Measurements from ENCODE around the gene CCDC85C.
A peak's percentile ranks its signal among the peaks of the same experiment; 100 is the strongest.

Gene CCDC85C

DNA sequence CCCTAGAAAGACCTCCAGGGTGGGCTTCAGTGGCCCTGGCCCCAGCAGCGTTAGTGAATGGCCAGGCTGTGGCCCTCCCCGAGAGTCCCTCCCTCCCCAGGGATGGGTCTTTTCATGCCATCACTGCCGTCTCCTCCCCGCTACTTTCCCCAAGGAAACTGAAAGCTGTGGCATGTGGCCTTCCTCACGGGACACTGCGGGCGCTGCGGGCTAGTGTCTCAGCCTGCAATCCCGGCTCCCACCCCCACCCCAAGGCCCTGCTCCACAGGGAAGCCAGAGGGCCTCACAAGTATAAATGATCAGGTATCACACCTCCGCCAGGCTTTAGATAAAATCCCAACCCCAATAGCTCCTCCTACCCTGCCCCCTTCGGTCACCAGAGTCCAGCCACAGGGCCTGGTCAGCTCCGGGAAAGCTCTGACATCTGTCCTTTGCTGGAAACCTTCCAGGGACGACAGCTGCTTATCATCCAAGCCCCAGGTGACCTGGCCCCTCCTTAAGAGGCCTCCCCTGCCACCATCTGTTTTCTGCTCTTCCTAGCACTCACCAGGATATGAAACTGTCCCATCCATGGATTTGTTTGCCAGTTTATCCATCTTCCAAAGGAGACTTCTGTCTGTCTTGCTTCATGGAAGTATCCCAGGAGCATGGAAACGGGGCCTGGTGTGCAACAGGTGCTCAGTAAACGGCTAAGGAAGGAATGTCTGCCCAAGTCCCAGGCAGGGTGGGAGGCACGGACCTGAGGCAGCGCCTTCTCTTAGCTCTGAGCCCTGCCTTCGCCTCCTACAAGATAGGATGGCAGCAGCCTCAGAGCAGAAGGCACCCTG, 31.6 kb downstream of the CCDC85C start:
- H3K27ac ChIP-seq (ENCODE audit: low read length), result no peak overlapping the region
- H3K4me3 ChIP-seq (ENCODE audit: low read length), result no peak overlapping the region
- no peak overlapping the region for H3K9ac ChIP-seq (ENCODE audit: low read length)
- peaks cover 70% of the 10 kb centered on the region for H3K4me1 ChIP-seq (ENCODE audit: control insufficient read depth, low read depth, low read length)
- H3K36me3 ChIP-seq (ENCODE audit: control insufficient read depth, low read depth, low read length), result no peaks in the 10 kb centered on the region
- no peaks in the 10 kb centered on the region for H3K9me3 ChIP-seq (ENCODE audit: control insufficient read depth, low read depth, low read length)
- H3K27me3 ChIP-seq (ENCODE audit: control insufficient read depth, insufficient read depth, low read length), result no peaks in the 10 kb centered on the region

DNA sequence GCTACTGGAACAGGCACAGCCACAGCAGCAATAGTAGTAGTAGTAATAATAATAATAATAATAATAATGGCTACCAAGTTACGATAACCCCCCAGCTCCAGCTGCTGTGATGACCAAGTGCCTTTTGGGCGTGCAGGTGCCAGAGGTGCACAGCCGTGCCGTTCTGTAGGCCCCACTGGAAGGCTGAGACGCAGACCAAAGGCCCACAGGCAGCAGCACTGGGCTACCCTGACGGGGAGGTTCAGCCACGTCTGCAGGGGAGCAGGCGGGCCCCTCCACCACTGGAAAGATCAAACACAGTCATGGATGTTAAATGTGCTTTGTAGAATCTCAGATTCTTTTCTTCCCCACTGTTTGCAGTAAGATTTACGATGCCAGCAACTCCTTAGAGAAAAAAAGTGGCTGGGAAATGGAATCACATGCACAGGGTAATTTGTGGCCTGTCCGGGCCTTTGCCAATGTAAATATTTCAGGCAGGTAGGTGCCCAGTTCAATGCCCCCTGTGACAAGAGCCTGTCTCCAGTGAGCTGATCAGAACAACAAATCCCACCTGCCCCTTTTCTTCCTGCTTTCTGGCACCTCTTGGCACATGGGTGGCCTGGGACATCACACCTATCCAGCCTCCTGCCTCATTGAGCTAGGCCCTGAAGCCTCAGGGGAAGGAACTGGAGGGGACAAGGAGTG, 32.6 kb downstream of the CCDC85C start:
- H3K27ac ChIP-seq (ENCODE audit: low read length), result no peak overlapping the region
- H3K4me1 ChIP-seq (ENCODE audit: control insufficient read depth, low read depth, low read length), result peaks cover 66% of the 10 kb centered on the region

DNA sequence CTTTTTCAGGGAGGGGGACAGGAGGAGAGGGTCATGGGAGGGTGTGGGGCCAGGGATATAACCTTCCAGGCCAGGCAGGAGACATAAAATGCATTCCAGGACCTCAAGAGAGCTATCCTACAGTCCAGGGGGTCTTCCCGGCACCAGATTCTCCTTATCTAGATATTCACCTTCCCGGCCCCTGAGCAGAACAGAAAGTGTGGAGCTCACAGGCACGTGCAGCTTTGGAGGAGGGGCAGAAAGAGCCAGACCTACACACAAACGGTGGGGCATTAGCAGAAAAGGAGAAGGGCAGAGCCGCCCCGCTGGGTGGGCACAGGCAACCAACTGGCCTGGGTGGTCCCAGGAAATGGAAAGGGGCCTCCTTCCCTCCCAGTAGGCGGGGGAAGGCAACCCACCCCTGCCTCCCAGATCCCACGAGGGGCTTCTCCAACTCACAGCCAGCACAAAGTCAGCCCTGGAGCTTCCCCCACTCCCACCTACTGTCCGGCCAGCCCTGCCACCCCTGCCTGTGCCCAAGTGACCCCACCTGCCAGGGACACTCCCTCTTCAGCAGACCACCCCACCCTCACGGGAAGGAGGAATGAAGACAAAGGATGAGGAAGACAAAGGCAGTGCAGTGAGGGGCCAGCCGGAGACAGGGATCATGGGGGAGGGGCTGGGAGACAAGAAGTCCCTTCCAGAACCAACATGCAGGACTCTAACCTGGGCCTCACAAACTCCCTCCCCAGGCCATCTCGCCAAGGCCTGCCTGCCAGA, 33.3 kb downstream of the CCDC85C start:
- peaks cover 70% of the 10 kb centered on the region for H3K4me1 ChIP-seq (ENCODE audit: control insufficient read depth, low read depth, low read length)
- no peaks in the 10 kb centered on the region for H3K27me3 ChIP-seq (ENCODE audit: control insufficient read depth, insufficient read depth, low read length)
- H3K9me3 ChIP-seq (ENCODE audit: control insufficient read depth, low read depth, low read length), result no peaks in the 10 kb centered on the region
- no peaks in the 10 kb centered on the region for H3K36me3 ChIP-seq (ENCODE audit: control insufficient read depth, low read depth, low read length)
- peak overlapping the region; percentile 4 for H3K4me3 ChIP-seq (ENCODE audit: low read length)
- H3K27ac ChIP-seq (ENCODE audit: low read length), result no peak overlapping the region
- H3K9ac ChIP-seq (ENCODE audit: low read length), result no peak overlapping the region

More for the DNA sequence above, 32.6 kb downstream of the CCDC85C start:
- Histone ChIP-seq H3K36me3 (ENCODE audit: control insufficient read depth, low read depth, low read length) (no peaks in the 10 kb centered on the region), H3K9me3 (ENCODE audit: control insufficient read depth, low read depth, low read length) (no peaks in the 10 kb centered on the region), H3K9ac (ENCODE audit: low read length) (no peak overlapping the region), H3K4me3 (ENCODE audit: low read length) (no peak overlapping the region), H3K27me3 (ENCODE audit: control insufficient read depth, insufficient read depth, low read length) (no peaks in the 10 kb centered on the region)

DNA sequence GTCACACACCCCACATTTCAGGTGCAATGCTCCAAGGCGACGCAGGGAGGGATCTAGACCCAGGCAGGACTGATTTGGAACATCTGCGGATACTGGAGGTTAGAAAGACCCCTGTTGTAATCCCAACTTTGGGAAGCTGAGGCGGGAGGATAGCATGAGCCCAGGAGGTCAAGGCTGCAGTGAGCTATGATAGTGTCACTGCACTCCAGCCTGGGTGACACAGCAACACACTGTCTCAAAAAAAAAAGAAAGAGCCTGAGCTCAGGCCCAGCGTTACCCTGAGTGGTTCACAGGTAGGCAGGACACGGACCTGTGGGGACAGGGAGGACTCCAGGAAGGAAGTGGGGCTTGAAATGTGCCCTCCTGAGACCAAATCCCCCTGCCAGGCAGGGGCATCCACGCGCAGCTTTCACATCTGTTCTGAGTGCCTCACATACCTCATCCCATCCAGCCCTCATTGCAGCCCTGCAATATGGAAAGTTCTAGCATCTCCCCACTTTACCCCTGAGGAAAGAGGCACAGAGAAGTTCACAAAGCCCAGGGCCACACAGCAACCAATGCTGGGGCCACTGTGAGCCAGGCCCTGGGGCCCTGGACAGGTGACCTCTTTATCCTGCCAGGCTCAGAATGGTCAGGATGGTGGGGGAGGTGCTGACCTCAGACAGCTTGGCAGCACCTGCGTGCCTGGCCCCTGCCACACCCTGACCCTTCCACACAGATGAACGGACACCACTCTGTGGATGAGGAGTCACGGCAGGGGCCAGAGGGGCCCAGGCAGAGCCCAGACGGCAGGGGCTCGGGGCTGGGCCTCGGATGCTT, 34.1 kb downstream of the CCDC85C start:
- Histone ChIP-seq H3K9ac (ENCODE audit: low read length) (no peak overlapping the region), H3K27ac (ENCODE audit: low read length) (no peak overlapping the region), H3K27me3 (ENCODE audit: control insufficient read depth, insufficient read depth, low read length) (no peaks in the 10 kb centered on the region), H3K9me3 (ENCODE audit: control insufficient read depth, low read depth, low read length) (no peaks in the 10 kb centered on the region), H3K36me3 (ENCODE audit: control insufficient read depth, low read depth, low read length) (no peaks in the 10 kb centered on the region), H3K4me1 (ENCODE audit: control insufficient read depth, low read depth, low read length) (peaks cover 69% of the 10 kb centered on the region), H3K4me3 (ENCODE audit: low read length) (no peak overlapping the region)

DNA sequence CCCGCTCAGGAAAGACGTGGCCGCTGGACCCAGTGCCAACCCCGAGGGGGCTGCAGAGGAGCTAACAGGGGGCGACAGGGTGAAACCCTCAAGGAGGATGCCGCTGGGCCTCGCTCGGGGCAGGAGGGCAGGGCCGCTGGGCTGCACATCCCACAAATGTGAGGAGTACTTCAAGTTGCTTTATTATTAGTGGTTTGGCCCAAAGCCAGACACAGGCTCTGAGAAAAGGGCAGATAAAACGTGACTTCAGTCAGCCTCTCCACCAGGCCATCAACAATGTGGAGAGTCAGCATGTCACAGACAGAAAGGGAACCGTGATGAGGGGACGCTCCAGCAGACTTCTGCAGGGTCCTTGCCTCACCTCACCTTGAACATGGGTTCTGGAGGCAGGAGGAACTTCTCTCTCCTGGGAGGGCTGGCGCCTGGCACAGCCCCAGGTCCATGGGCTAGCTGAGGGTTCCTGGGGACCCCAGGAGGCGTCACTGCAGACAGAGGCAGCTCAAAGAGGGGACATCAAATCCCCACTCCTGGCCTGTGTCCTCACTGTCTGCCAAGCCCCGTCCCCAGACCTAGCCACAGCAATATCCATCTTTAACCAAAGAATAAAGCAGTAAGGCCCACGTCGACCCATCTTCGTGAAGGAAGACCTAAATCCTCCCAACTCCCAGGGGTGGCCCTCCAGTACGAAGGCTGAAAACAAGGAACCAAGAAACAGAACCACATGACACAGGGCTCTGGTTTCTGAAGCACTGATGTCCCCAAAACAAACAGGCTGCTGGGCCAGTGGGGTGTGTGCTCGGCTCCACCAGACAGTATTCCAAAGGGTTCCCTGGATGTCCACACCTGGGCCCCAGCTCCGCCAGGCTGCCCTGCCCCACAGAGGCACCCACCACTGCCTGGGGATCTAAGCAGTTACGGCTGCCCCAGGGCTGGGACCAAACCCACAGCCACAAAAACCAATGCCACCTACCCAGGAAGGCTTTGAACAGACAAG, 35.1 kb downstream of the CCDC85C start:
- H3K9ac ChIP-seq (ENCODE audit: low read length), result no peak overlapping the region

DNA sequence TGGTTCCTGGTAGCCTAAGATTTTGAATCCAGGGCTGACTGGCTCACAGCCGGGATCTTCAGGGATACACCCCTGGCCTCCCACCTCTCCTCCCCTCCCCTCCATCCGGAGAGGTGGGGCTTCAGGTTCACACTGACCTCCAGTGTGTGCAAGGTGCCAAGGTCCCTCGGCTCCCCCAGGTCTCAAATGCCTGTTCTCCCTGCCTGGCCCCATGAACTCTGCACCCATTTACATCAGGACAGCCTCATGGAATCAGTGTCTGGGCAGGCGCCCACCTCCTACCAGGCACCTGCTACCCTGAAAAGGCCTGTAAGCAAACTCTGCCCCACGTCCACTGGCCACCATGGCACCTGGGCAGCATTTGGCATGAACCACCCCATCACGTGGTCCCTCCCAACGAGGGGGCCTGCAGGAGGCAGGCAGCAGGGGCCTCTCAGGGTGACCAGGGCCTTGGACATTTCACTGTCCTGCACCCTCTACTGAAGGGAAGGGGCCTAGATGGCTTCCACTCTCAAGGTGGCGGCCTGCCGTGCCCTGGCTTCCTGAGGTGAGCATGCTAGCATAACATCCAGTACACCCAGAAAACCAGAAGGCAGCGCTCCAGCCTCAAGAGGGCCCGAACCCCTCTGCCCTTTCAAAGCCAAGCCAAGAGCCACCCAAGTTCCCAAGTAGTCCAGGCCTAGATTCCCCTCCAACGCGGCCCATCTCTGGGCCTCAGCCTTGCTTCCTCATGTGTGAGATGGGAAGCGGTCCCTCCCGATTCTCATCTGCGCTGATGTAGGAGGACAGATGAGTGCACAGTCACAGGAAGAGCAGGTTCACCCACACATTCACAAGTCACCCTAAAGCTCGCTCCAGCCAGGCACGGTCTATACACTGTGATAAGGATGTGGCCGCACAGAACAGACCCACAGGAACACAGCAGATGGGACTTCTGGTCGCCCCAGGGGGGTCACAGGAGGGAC, 37.3 kb downstream of the CCDC85C start:
- Histone ChIP-seq H3K27me3 (ENCODE audit: control insufficient read depth, insufficient read depth, low read length) (no peaks in the 10 kb centered on the region), H3K9ac (ENCODE audit: low read length) (no peak overlapping the region), H3K4me1 (ENCODE audit: control insufficient read depth, low read depth, low read length) (peaks cover 59% of the 10 kb centered on the region), H3K4me3 (ENCODE audit: low read length) (no peak overlapping the region), H3K9me3 (ENCODE audit: control insufficient read depth, low read depth, low read length) (no peaks in the 10 kb centered on the region), H3K36me3 (ENCODE audit: control insufficient read depth, low read depth, low read length) (no peaks in the 10 kb centered on the region), H3K27ac (ENCODE audit: low read length) (no peak overlapping the region)

More for the DNA sequence above, 35.1 kb downstream of the CCDC85C start:
- Histone ChIP-seq H3K4me1 (ENCODE audit: control insufficient read depth, low read depth, low read length) (peaks cover 60% of the 10 kb centered on the region), H3K36me3 (ENCODE audit: control insufficient read depth, low read depth, low read length) (no peaks in the 10 kb centered on the region), H3K27me3 (ENCODE audit: control insufficient read depth, insufficient read depth, low read length) (no peaks in the 10 kb centered on the region), H3K27ac (ENCODE audit: low read length) (no peak overlapping the region), H3K4me3 (ENCODE audit: low read length) (no peak overlapping the region), H3K9me3 (ENCODE audit: control insufficient read depth, low read depth, low read length) (no peaks in the 10 kb centered on the region)

DNA sequence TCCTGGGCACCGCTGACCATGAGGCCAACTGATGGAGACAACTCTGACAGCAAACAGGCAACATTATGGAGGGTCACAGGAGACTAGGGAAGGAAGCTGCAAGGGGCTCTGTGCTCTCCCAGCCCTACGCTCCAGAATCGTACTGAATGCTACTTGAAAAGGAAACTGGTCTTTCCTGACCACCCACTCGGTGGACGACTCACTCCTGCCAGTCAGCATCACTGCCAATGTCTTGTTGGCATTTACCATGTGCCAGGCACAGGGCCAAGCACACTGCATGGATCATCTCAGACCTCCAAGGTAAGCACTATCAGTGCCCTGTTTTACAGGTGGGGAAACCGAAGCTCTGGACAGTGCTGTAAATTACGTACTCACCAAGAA, 38.0 kb downstream of the CCDC85C start:
- peaks cover 55% of the 10 kb centered on the region for H3K4me1 ChIP-seq (ENCODE audit: control insufficient read depth, low read depth, low read length)
- no peak overlapping the region for H3K27ac ChIP-seq (ENCODE audit: low read length)
- no peak overlapping the region for H3K9ac ChIP-seq (ENCODE audit: low read length)
- no peak overlapping the region for H3K4me3 ChIP-seq (ENCODE audit: low read length)
- H3K27me3 ChIP-seq (ENCODE audit: control insufficient read depth, insufficient read depth, low read length), result no peaks in the 10 kb centered on the region
- no peaks in the 10 kb centered on the region for H3K36me3 ChIP-seq (ENCODE audit: control insufficient read depth, low read depth, low read length)
- H3K9me3 ChIP-seq (ENCODE audit: control insufficient read depth, low read depth, low read length), result no peaks in the 10 kb centered on the region

DNA sequence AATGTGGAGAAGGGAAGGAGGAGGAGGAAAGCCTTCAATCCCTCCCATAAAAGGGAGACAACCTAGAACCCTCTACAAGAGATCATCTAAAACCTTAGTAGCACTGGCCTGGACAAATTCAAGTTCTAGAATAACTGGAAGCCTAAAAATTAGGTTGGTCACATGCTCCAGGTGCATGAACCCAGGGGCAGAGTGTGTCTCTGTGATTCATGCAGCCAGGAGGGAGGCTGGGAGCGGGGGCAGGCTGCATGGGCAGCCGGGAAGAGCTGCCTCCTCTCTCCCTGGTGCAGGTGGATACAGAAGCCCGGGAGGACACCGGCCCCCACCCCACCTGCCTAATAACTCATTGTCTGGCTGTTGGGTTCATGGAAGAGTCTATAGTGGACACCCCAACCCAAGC, 38.6 kb downstream of the CCDC85C start:
- Histone ChIP-seq H3K9me3 (ENCODE audit: control insufficient read depth, low read depth, low read length) (no peaks in the 10 kb centered on the region), H3K9ac (ENCODE audit: low read length) (no peak overlapping the region), H3K4me1 (ENCODE audit: control insufficient read depth, low read depth, low read length) (peaks cover 49% of the 10 kb centered on the region), H3K27ac (ENCODE audit: low read length) (no peak overlapping the region), H3K4me3 (ENCODE audit: low read length) (no peak overlapping the region), H3K36me3 (ENCODE audit: control insufficient read depth, low read depth, low read length) (no peaks in the 10 kb centered on the region), H3K27me3 (ENCODE audit: control insufficient read depth, insufficient read depth, low read length) (no peaks in the 10 kb centered on the region)

DNA sequence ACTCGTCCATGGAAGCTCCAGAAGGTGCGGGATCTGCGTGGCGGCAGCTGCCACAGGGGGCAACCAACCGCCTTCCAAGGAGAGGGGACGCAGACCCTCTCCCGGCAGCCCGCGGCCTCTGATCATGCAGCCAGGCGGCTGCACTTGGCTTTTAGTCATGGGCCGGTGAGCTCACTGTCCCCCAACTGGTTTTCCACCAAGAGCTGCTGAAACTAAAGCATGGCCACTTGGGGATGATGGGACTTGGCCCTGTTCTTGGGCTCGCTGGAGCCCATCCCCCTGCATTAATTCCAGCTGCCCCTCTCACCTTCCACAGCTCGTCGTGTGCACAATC, 39.1 kb downstream of the CCDC85C start:
- Histone ChIP-seq H3K9me3 (ENCODE audit: control insufficient read depth, low read depth, low read length) (no peaks in the 10 kb centered on the region), H3K4me3 (ENCODE audit: low read length) (no peak overlapping the region), H3K4me1 (ENCODE audit: control insufficient read depth, low read depth, low read length) (peaks cover 44% of the 10 kb centered on the region), H3K9ac (ENCODE audit: low read length) (no peak overlapping the region), H3K27ac (ENCODE audit: low read length) (no peak overlapping the region), H3K36me3 (ENCODE audit: control insufficient read depth, low read depth, low read length) (no peaks in the 10 kb centered on the region), H3K27me3 (ENCODE audit: control insufficient read depth, insufficient read depth, low read length) (no peaks in the 10 kb centered on the region)
